Measurements from ENCODE around the gene XPO4. TPM values are rescaled to one million over a fixed set of nuclear protein-coding genes. Genes with fewer than 3 reads are reported as not detected.

The XPO4 gene
- total RNA-seq, 1 donor from 2014 or later = 24.7 TPM

GRCh38 chr13:20824762-20825476 is 77.6 kb downstream of the XPO4 start:
- DNase-seq (ENCODE audit: low spot score in 2 of 2, unreplicated experiment in 2 of 2) = no peak
- Mint-ChIP-seq H3K9me3 (no peaks in the 10 kb centered on the region), H3K4me3 (no peak overlapping the region), H3K27me3 (ENCODE audit: low read depth) (no peaks in the 10 kb centered on the region), H3K27ac (no peak overlapping the region), H3K36me3 (peaks cover 5% of the 10 kb centered on the region), H3K4me1 (peaks cover 26% of the 10 kb centered on the region)
- TF ChIP-seq CTCF (IDR thresholded peaks at IDR 0.05; ENCODE audit: unreplicated experiment) = no peak

- H3K4me3 Mint-ChIP-seq = no peak overlapping the region
Measured at GRCh38 chr13:20823071-20823470, 79.5 kb downstream of the XPO4 start.

GRCh38 chr13:20822406-20822805 is 80.1 kb downstream of the XPO4 start:
- Mint-ChIP-seq H3K4me3 (no peak overlapping the region), H3K4me1 (peaks cover 27% of the 10 kb centered on the region), H3K27me3 (ENCODE audit: low read depth) (no peaks in the 10 kb centered on the region), H3K27ac (no peak overlapping the region), H3K36me3 (peaks cover 5% of the 10 kb centered on the region), H3K9me3 (no peaks in the 10 kb centered on the region)
- TF ChIP-seq CTCF (IDR thresholded peaks at IDR 0.05; ENCODE audit: unreplicated experiment) = no peak
- DNase-seq (ENCODE audit: low spot score in 2 of 2, unreplicated experiment in 2 of 2) = no peak

More at GRCh38 chr13:20823071-20823470, 79.5 kb downstream of the XPO4 start:
- Mint-ChIP-seq H3K36me3 (peaks cover 5% of the 10 kb centered on the region), H3K27ac (no peak overlapping the region), H3K4me1 (peaks cover 26% of the 10 kb centered on the region), H3K27me3 (ENCODE audit: low read depth) (no peaks in the 10 kb centered on the region), H3K9me3 (no peaks in the 10 kb centered on the region)
- no peak for TF ChIP-seq CTCF (IDR thresholded peaks at IDR 0.05; ENCODE audit: unreplicated experiment)
- no peak for DNase-seq (ENCODE audit: low spot score in 2 of 2, unreplicated experiment in 2 of 2)

- DNase-seq (ENCODE audit: low spot score in 2 of 2, unreplicated experiment in 2 of 2) = no peak
- H3K4me1 Mint-ChIP-seq = peaks cover 14% of the 10 kb centered on the region
- no peaks in the 10 kb centered on the region for H3K27me3 Mint-ChIP-seq (ENCODE audit: low read depth)
- no peak overlapping the region for H3K4me3 Mint-ChIP-seq
- no peak overlapping the region for H3K27ac Mint-ChIP-seq
- no peak for TF ChIP-seq CTCF (IDR thresholded peaks at IDR 0.05; ENCODE audit: unreplicated experiment)
- H3K36me3 Mint-ChIP-seq = peaks cover 5% of the 10 kb centered on the region
- H3K9me3 Mint-ChIP-seq = no peaks in the 10 kb centered on the region
Measured at GRCh38 chr13:20819715-20820114, 82.8 kb downstream of the XPO4 start.

GRCh38 chr13:20815464-20815863 is 87.1 kb downstream of the XPO4 start:
- peaks cover 12% of the 10 kb centered on the region for H3K36me3 Mint-ChIP-seq
- peaks cover 14% of the 10 kb centered on the region for H3K4me1 Mint-ChIP-seq
- no peaks in the 10 kb centered on the region for H3K27me3 Mint-ChIP-seq (ENCODE audit: low read depth)
- no peak for DNase-seq (ENCODE audit: low spot score in 2 of 2, unreplicated experiment in 2 of 2)
- H3K9me3 Mint-ChIP-seq = no peaks in the 10 kb centered on the region
- H3K4me3 Mint-ChIP-seq = no peak overlapping the region
- H3K27ac Mint-ChIP-seq = no peak overlapping the region
- no peak for TF ChIP-seq CTCF (IDR thresholded peaks at IDR 0.05; ENCODE audit: unreplicated experiment)

Data from mesothelial cell of epicardium (in vitro differentiated cells).